Sigmoid colon (tissue), 3 donors: ENCODE measurements around the gene USP24.

Source experiments
- POLR2A ChIP-seq, 2 donors: fragments of 450-650 bp; IDR thresholded peaks; one replicate each; pipeline ENCODE4 v1.6.1; 2016; ENCODE audit warnings: antibody characterized with exemption in 2 of 2, mild to moderate bottlenecking in 2 of 2, moderate library complexity in 2 of 2
- TF ChIP-seq, protein P1 (sequence below), 4 experiments: fragments of 450-650 bp in 3 of 4; fragments of 200-600 bp in 1 of 4; IDR thresholded peaks; one replicate each; pipeline ENCODE4 v1.5.1; 2016 to 2019; ENCODE audit warnings: antibody characterized with exemption in 4 of 4, mild to moderate bottlenecking in 3 of 4, moderate library complexity in 2 of 4

DNA sequence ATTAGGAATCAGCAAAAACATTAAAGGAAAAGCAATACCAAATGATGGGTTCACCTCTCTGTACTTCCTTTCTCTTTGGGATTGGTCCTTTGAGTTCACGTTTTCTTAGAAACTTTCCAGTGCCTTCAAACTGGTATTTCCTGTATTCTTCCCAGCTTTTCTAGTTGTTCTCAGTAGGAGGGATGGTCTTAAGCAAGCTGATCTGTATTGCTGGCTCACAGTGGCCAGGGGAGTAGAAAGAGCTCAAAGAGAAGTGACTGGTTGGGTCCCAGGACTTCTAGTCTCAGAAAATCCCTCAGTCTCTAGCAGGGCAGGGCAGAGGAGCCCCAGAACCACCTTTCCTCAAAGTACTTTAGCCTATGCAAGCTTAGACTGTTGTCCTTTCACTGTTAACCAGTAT is 10.1 kb upstream of the USP24 start:
- TF ChIP-seq, protein P1, sequence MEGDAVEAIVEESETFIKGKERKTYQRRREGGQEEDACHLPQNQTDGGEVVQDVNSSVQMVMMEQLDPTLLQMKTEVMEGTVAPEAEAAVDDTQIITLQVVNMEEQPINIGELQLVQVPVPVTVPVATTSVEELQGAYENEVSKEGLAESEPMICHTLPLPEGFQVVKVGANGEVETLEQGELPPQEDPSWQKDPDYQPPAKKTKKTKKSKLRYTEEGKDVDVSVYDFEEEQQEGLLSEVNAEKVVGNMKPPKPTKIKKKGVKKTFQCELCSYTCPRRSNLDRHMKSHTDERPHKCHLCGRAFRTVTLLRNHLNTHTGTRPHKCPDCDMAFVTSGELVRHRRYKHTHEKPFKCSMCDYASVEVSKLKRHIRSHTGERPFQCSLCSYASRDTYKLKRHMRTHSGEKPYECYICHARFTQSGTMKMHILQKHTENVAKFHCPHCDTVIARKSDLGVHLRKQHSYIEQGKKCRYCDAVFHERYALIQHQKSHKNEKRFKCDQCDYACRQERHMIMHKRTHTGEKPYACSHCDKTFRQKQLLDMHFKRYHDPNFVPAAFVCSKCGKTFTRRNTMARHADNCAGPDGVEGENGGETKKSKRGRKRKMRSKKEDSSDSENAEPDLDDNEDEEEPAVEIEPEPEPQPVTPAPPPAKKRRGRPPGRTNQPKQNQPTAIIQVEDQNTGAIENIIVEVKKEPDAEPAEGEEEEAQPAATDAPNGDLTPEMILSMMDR (IDR thresholded peaks at IDR 0.05) = no peak
- TF ChIP-seq POLR2A (IDR thresholded peaks at IDR 0.05) = no peak
